Thymus (tissue), 11 donors: ENCODE data around the gene TMEM184B. TPM values are rescaled to one million over a fixed set of nuclear protein-coding genes. Genes with fewer than 3 reads are reported as not detected.

Experiments used
- DNase-seq, 9 donors: peaks; one replicate each; pipeline ENCODE4 v3.0.0-alpha.2; 2013; ENCODE audit warnings: low spot score in 9 of 9, low read depth in 6 of 9, missing footprints in 1 of 9
- H3K27ac ChIP-seq, 2 donors: one replicate each; pipeline ENCODE4 v1.5.1; 2013; ENCODE audit warnings: control low read depth in 1 of 2, low read depth in 1 of 2, low read length in 1 of 2, mild to moderate bottlenecking in 1 of 2, moderate library complexity in 1 of 2
- H3K27me3 ChIP-seq, 2 donors: one replicate each; pipeline ENCODE4 v1.5.1; 2013; ENCODE audit warnings: low read length in 1 of 2; ENCODE audit not compliant: control insufficient read depth in 2 of 2, insufficient read depth in 1 of 2
- H3K36me3 ChIP-seq, 2 donors: one replicate each; pipeline ENCODE4 v1.5.1; 2013; ENCODE audit warnings: low read length in 1 of 2, mild to moderate bottlenecking in 1 of 2, moderate library complexity in 1 of 2; ENCODE audit not compliant: control insufficient read depth in 2 of 2, insufficient read depth in 2 of 2
- H3K4me1 ChIP-seq, 2 donors: one replicate each; pipeline ENCODE4 v1.5.1; 2013; ENCODE audit warnings: low read length in 2 of 2; ENCODE audit not compliant: control insufficient read depth in 2 of 2, insufficient read depth in 2 of 2
- H3K4me3 ChIP-seq, 2 donors: one replicate each; pipeline ENCODE4 v1.5.1; 2013; ENCODE audit warnings: low read length in 2 of 2, control low read depth in 1 of 2, mild to moderate bottlenecking in 1 of 2
- H3K9me3 ChIP-seq, 2 donors: one replicate each; pipeline ENCODE4 v1.5.1; 2013; ENCODE audit warnings: low read length in 1 of 2, mild to moderate bottlenecking in 1 of 2; ENCODE audit not compliant: control insufficient read depth in 2 of 2, insufficient read depth in 1 of 2
- WGBS: extraction: QIAGEN DNeasy Blood & Tissue Kit; methylation state at CpG from one replicate; pipeline ENCODE4 v1.1.7; 2013; 5-methylcytosine and 5-hydroxymethylcytosine counted together
- polyA plus RNA-seq: library from polyadenylated mRNA; stranded (reverse); fragments of 200-250 nt; gene quantifications from one replicate; pipeline ENCODE4 v1.2.3, GENCODE V29; 2013
- total RNA-seq: library from RNA; stranded (reverse); fragments of 120-200 nt; gene quantifications from one replicate; pipeline ENCODE4 v1.2.4, GENCODE V29; 2013
- donor health status: healthy.

TMEM184B gene
- total and polyA plus RNA-seq, 2 donors, result 2.7 to 11.2 TPM

DNA sequence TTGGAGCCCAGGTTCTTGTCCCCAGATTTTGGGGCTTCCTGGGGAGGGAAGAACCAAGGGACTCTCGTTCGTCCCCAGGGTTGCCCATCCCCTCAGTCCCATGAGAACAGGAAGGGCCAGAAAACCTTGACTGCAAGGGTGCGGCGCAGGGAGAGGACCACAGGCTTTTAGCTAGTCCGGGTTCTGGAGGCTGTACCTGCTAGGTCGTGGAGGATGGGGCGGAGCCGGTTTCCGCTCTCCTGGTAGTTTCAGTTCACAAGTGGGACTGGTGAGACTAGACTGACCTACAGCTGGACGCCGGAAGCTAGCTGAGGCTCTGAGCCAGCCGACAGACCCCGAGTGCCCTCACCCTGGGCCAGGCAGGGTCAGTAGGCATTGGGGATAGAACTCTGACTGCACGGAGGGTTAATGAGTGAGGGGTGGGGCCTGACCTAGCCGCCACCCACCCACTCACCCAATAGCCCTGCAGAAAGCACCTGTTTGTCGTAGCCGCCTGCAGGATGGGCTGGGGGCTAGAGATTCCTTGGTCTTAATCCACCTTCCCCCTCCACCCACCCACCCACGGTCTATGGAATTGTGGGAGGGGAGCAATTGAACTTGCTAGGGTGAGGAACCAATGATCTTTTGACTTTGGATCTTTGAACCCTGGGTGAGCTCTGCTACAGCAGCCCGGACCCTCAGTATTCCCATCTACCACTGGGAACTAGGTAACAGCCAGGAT lies 69.6 kb downstream of the TMEM184B start:
- 10% methylated on average over 19 of the region's 19 CpGs for WGBS
- peaks cover 11 to 30% of the 10 kb centered on the region in 2 donors for H3K4me1 ChIP-seq
- H3K27me3 ChIP-seq, result peaks cover 11 to 49% of the 10 kb centered on the region in 2 donors
- no peaks in the 10 kb centered on the region for H3K9me3 ChIP-seq
- H3K27ac ChIP-seq, result no peak overlapping the region
- H3K36me3 ChIP-seq, result no peaks in the 10 kb centered on the region
- peak in 1 of 9 donors; percentile 49 for DNase-seq
- H3K4me3 ChIP-seq, result peak overlapping the region; percentile 48 to 66

- H3K36me3 ChIP-seq, result no peaks in the 10 kb centered on the region
- peaks cover 11 to 30% of the 10 kb centered on the region in 2 donors for H3K4me1 ChIP-seq
- under 1% methylated on average over 74 of the region's 74 CpGs for WGBS
- peak overlapping the region; percentile 2 to 90 for H3K27ac ChIP-seq
- DNase-seq, result peak in 3 of 9 donors; percentile 13 to 42 (median 28)
- H3K9me3 ChIP-seq, result no peaks in the 10 kb centered on the region
- peaks cover 11 to 49% of the 10 kb centered on the region in 2 donors for H3K27me3 ChIP-seq
- peak overlapping the region; percentile 48 to 66 for H3K4me3 ChIP-seq
These were observed 70.2 kb downstream of the TMEM184B start for GRCh38 chr22:38202437-38203089.

DNA sequence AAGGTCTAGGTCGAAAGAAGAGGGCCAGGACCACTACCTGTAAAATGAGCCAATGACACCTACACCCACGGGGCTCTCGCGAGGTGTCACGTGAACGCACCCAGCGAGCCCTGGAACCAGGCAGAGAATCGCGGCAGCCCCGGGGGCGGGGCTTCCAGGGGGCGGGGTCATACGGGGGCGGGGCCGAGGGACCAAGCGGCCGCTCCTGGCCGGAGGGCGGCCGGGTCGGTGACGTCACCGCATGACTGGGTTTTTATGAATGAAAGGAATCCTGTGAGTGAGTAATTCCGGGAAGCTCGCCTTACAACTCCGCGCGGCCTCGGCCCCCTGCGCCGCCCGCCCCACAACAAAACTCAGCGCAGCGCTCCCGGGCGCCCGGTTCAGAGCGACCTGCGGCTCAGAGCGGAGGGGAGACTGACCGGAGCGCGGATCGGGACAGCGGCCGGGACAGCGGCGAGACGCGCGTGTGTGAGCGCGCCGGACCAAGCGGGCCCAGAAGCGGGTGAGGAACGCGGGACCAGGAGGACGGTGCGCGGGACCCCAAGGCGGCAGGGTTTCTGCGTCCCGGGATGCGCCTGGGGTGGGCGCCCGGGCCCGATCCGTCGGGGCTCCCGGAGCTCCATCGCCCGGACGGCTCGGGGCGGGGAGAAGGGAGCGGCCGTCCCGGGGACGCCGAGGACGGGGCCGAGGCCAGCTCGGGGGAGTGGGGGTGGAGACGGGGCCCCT lies 70.9 kb downstream of the TMEM184B start, which contains the start of gene MAFF:
Gene MAFF, plus strand, starts transcription at position 284 of the 726 bp plus-strand sequence. CDS start 11,860 bp downstream, outside the sequence.
- WGBS, result under 1% methylated on average over 85 of the region's 85 CpGs
- Histone ChIP-seq H3K36me3 (no peaks in the 10 kb centered on the region), H3K27ac (peak within 1 kb of the TSS; percentile 66 to 90), H3K4me1 (peaks cover 11 to 30% of the 10 kb centered on the region in 2 donors), H3K9me3 (no peaks in the 10 kb centered on the region), H3K4me3 (peak within 1 kb of the TSS; percentile 48 to 66), H3K27me3 (peaks cover 11 to 49% of the 10 kb centered on the region in 2 donors)
- peak in 6 of 9 donors; percentile 54 to 80 (median 64) for DNase-seq

GRCh38 chr22:38201371-38201710 lies 71.5 kb downstream of the TMEM184B start:
- peaks cover 11 to 30% of the 10 kb centered on the region in 2 donors for H3K4me1 ChIP-seq
- peaks cover 11 to 49% of the 10 kb centered on the region in 2 donors for H3K27me3 ChIP-seq
- peak overlapping the region; percentile 62 to 66 for H3K27ac ChIP-seq
- no peaks in the 10 kb centered on the region for H3K36me3 ChIP-seq
- H3K9me3 ChIP-seq, result no peaks in the 10 kb centered on the region
- H3K4me3 ChIP-seq, result peak overlapping the region; percentile 40 to 66
- no peak for DNase-seq
- WGBS, result 49% methylated on average over 8 of the region's 8 CpGs

DNA sequence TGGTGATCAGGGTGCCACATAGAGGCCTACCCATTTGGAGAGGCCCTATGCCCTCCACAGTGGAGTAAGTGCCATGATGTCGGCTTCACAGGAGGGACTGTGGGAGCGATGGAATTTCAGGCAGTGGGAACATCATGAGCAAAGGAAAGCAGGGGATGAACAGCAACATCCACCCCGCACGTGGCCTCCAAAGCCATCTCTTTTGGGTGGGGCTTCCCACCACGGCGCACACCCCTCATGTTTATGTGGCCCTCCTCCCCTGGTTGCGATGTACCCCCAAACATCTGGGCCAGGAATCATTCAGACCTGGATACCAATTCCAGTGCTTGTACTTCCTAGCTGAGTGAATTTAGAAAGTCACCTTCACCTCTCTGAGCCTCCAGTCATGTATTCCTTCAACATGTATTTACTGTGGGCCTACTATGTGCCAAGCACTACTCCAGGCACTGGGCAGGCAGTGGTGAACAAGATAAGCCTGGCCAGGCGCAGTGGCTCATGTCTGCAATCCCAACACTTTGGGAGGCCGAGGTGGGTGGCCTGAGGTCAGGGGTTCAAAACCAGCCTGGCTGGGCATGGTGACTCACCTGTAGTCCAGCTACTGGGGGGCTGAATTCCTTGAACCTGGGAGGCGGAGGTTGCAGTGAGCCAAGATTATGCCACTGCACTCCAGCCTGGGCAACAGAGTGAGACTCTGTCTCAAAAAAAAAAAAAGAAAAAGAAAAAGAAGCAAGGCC lies 72.8 kb downstream of the TMEM184B start:
- H3K4me3 ChIP-seq, result no peak overlapping the region
- peaks cover 11 to 29% of the 10 kb centered on the region in 2 donors for H3K4me1 ChIP-seq
- peaks cover 11 to 44% of the 10 kb centered on the region in 2 donors for H3K27me3 ChIP-seq
- H3K27ac ChIP-seq, result no peak overlapping the region
- no peak for DNase-seq
- H3K9me3 ChIP-seq, result no peaks in the 10 kb centered on the region
- 95% methylated on average over 10 of the region's 10 CpGs for WGBS
- no peaks in the 10 kb centered on the region for H3K36me3 ChIP-seq

DNA sequence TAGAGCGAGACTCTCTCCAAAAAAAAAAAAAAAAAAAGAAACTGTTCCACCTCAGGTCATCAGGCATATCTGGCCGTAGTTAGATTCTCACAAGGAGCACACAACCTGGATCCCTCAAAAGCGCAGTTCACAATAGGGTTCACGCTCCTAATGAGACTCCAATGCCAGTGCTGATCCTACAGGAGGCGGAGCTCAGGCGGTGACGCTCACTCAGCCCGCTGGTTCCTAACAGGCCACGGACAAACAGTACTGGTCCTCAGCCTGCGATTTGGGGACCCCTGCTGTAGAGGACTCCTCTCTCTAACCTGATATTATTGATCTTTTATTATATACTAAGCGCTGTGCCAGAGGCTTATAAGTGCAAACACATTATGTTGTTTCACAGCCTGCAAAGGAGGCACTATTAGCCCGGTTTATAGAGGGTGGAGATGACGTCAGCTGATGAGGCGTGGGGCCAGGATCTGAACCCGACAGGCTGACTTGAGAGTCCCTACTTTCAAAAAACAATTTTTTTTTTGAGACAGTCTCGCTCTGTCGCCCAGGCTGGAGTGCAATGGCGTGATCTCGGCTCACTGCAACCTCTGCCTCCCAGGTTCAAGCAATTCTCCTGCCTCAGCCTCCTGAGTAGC lies 75.9 kb downstream of the TMEM184B start:
- 94% methylated on average over 19 of the region's 19 CpGs for WGBS

DNA sequence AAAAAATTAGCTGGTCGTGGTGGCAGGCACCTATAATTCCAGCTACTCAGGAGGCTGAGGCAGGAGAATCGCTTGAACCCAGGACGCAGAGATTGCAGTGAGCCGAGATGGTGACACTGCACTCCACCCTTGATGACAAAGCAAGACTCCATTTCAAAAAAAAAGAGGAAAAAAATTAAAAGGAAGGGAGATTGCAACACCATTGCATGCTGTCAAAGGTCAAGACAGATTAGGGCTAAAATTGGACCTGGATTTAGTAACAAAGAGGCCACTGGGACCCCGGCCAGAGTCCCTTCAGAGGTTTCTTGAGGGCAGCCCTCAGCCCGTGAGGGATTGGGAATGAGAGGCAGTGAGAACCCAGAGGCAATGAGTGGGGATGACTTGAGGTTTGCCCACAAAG lies 79.2 kb downstream of the TMEM184B start:
- H3K27me3 ChIP-seq, result peaks cover 0 to 5% of the 10 kb centered on the region in 2 donors
- WGBS, result 79% methylated on average over 6 of the region's 6 CpGs
- DNase-seq, result no peak
- no peak overlapping the region for H3K27ac ChIP-seq
- no peaks in the 10 kb centered on the region for H3K9me3 ChIP-seq
- no peak overlapping the region for H3K4me3 ChIP-seq
- H3K4me1 ChIP-seq, result peaks cover 5% of the 10 kb centered on the region in 2 donors
- H3K36me3 ChIP-seq, result no peaks in the 10 kb centered on the region

More for the DNA sequence above, 75.9 kb downstream of the TMEM184B start:
- Histone ChIP-seq H3K4me3 (no peak overlapping the region), H3K27me3 (peaks cover 1 to 16% of the 10 kb centered on the region in 2 donors), H3K9me3 (no peaks in the 10 kb centered on the region), H3K27ac (no peak overlapping the region), H3K4me1 (peaks cover 5 to 14% of the 10 kb centered on the region in 2 donors), H3K36me3 (no peaks in the 10 kb centered on the region)
- DNase-seq, result no peak

DNA sequence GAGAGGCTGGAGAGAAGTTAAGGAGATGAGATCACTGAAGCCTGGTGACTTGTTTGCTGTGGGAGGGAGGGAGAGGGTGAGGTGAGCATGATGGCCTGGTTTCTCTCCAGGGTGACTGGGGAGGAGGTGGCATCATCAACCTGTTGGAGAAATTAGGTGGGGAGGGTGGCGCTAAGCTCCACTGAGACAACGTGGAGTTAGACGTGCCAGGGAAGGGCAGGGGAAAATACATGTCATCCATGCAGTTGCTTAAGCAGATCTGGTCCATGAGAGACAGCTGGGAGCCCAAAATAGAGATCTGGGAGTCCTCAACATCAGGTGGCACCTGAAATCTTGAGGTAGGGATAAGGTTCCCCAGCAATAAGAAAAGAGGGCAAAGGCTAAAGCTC lies 80.3 kb downstream of the TMEM184B start:
- H3K36me3 ChIP-seq, result no peaks in the 10 kb centered on the region
- H3K9me3 ChIP-seq, result no peaks in the 10 kb centered on the region
- 97% methylated on average over 3 of the region's 3 CpGs for WGBS
- H3K4me1 ChIP-seq, result peaks cover 5% of the 10 kb centered on the region in 2 donors
- H3K4me3 ChIP-seq, result no peak overlapping the region
- peaks cover 0 to 5% of the 10 kb centered on the region in 2 donors for H3K27me3 ChIP-seq
- no peak for DNase-seq
- no peak overlapping the region for H3K27ac ChIP-seq
